Panc1 (cell line): ENCODE measurements around the gene PCSK2. TPM values are rescaled to one million over a fixed set of nuclear protein-coding genes. Genes with fewer than 3 reads are reported as not detected.

Experiments used
- ATAC-seq: fragments of 200-7000 bp; cut with Tn5 transposase; 2 replicates; pipeline ENCODE4 v1.9.1; 2020; ENCODE audit warnings: mild to moderate bottlenecking, moderate library complexity
- BruUV-seq: library from RNA; stranded (reverse); fragments of 400-500 nt; replicated peaks from 2 replicates; lab custom pipeline; 2021; lab: Mats Ljungman, UMichigan
- CTCF ChIA-PET: fragments of 300-600 bp; sonication (Branson Sonifier 250); formaldehyde crosslinking; loops from one replicate; lab custom pipeline; 2022; ENCODE audit warnings: antibody characterized with exemption; lab: Charles Lee
- POLR2A ChIA-PET: fragments of 300-600 bp; sonication (Branson Sonifier 250); formaldehyde crosslinking; loops from one replicate; lab custom pipeline; 2022; ENCODE audit warnings: antibody characterized with exemption; lab: Charles Lee
- DNase-seq: peaks from one replicate; pipeline ENCODE4 v3.0.0-alpha.2; 2010; ENCODE audit warnings: low read depth, low spot score
- H3K27ac ChIP-seq: 2 replicates; pipeline ENCODE4 v1.5.1; 2011; ENCODE audit warnings: mild to moderate bottlenecking, low read length, inconsistent platforms
- H3K27me3 ChIP-seq: fragments of 200-500 bp; sonication (Bioruptor generic); 2 replicates; pipeline ENCODE4 v1.6.0; 2014; ENCODE audit warnings: low read length, inconsistent platforms; ENCODE audit not compliant: control insufficient read depth, insufficient read depth
- H3K36me3 ChIP-seq: fragments of 200-500 bp; sonication (Bioruptor generic); 2 replicates; pipeline ENCODE4 v1.5.1; 2014; ENCODE audit warnings: inconsistent platforms, mild to moderate bottlenecking, low read length, moderate library complexity; ENCODE audit not compliant: control insufficient read depth, insufficient read depth
- H3K4me1 ChIP-seq: 2 replicates; pipeline ENCODE4 v1.5.1; 2011; ENCODE audit warnings: inconsistent platforms, mild to moderate bottlenecking, low read length, moderate library complexity; ENCODE audit not compliant: control insufficient read depth, insufficient read depth
- H3K4me3 ChIP-seq, 2 experiments: 2 replicates each; pipeline ENCODE4 v1.5.1; 2011 to 2012; ENCODE audit warnings: low read depth in 2 of 2, low read length in 2 of 2, mild to moderate bottlenecking in 2 of 2, inconsistent platforms in 1 of 2, moderate library complexity in 1 of 2
- H3K9me3 ChIP-seq: fragments of 200-500 bp; sonication (Bioruptor generic); 2 replicates; pipeline ENCODE4 v1.5.1; 2014; ENCODE audit warnings: low read depth, mild to moderate bottlenecking, inconsistent platforms, low read length, moderate library complexity; ENCODE audit not compliant: control insufficient read depth, insufficient read depth
- CTCF ChIP-seq: fragments of 450-650 bp; IDR thresholded peaks from 2 replicates; pipeline ENCODE4 v1.5.1; 2017; ENCODE audit warnings: mild to moderate bottlenecking
- POLR2AphosphoS5 ChIP-seq: IDR thresholded peaks from 2 replicates; pipeline ENCODE4 v1.6.1; 2012; ENCODE audit warnings: mild to moderate bottlenecking, low read depth, low read length, moderate library complexity
- REST ChIP-seq, 2 experiments: IDR thresholded peaks; 2 replicates each; pipeline ENCODE4 v1.6.1; 2011 to 2012; ENCODE audit warnings: low read depth in 2 of 2, control low read depth in 1 of 2, low read length in 1 of 2, mild to moderate bottlenecking in 1 of 2, moderate library complexity in 1 of 2; ENCODE audit not compliant: insufficient read depth in 1 of 2
- SIN3A ChIP-seq: IDR thresholded peaks from 2 replicates; pipeline ENCODE4 v1.6.1; 2012; ENCODE audit warnings: low read depth, mild to moderate bottlenecking, low read length, moderate library complexity, borderline replicate concordance; ENCODE audit not compliant: insufficient read depth
- TCF7L2 ChIP-seq: IDR thresholded peaks from 2 replicates; pipeline ENCODE4 v1.6.1; 2011; ENCODE audit warnings: mild to moderate bottlenecking, low read depth, low read length, inconsistent platforms
- in situ Hi-C: cut with HindIII; loops from 2 replicates; pipeline ENCODE4 v1.10.0; 2016; ENCODE audit warnings: low sequenced_read_pairs, low pct_unique_long_range_greater_than_20kb
- intact Hi-C: fragments of 100-400 bp; cut with micrococcal nuclease; formaldehyde crosslinking; loops from one replicate; pipeline ENCODE4 v1.10.0; 2022; ENCODE audit not compliant: unreplicated experiment
- total RNA-seq: library from RNA; stranded (reverse); gene quantifications from one replicate; pipeline ENCODE4 v1.2.1, GENCODE V29; 2021; ENCODE audit not compliant: unreplicated experiment

The PCSK2 gene
- total RNA-seq, 1 experiment from 2014 or later = not detected

GRCh38 chr20:17343091-17343490, 116.3 kb downstream of the PCSK2 start:
- DNase-seq = no peak
- in situ Hi-C loops = no loop called here
- no TSS peak for BruUV-seq

GRCh38 chr20:17343656-17344452, 117.0 kb downstream of the PCSK2 start:
- H3K36me3 ChIP-seq = no peaks in the 10 kb centered on the region
- no peak for DNase-seq
- ChIA-PET POLR2A (no interaction called here), CTCF (no interaction called here)
- no peak overlapping the region for H3K27ac ChIP-seq
- no peak for TF ChIP-seq POLR2AphosphoS5
- TF ChIP-seq CTCF = no peak
- no peak for TF ChIP-seq SIN3A
- no peak for TF ChIP-seq REST (IDR thresholded peaks at IDR 0.05; ENCODE audit: insufficient read depth in 1 of 2, low read depth in 2 of 2, low read length in 1 of 2)
- TF ChIP-seq TCF7L2 = no peak
- H3K9me3 ChIP-seq = no peaks in the 10 kb centered on the region
- H3K4me1 ChIP-seq = no peaks in the 10 kb centered on the region
- no peak for ATAC-seq
- in situ Hi-C loops (no loop called here), intact Hi-C loops (no loop called here)
- no peaks in the 10 kb centered on the region; the same call in 1 of the 2 replicates for H3K27me3 ChIP-seq
- H3K4me3 ChIP-seq = no peak overlapping the region
- no TSS peak for BruUV-seq

More at GRCh38 chr20:17343091-17343490, 116.3 kb downstream of the PCSK2 start:
- Histone ChIP-seq H3K4me1 (no peaks in the 10 kb centered on the region), H3K27me3 (no peaks in the 10 kb centered on the region; the same call in 1 of the 2 replicates), H3K36me3 (no peaks in the 10 kb centered on the region), H3K27ac (no peak overlapping the region), H3K4me3 (no peak overlapping the region), H3K9me3 (no peaks in the 10 kb centered on the region)
- POLR2A ChIA-PET = no interaction called here
- ATAC-seq = no peak
- TF ChIP-seq REST (IDR thresholded peaks at IDR 0.05; ENCODE audit: insufficient read depth in 1 of 2, low read depth in 2 of 2, low read length in 1 of 2) (no peak), POLR2AphosphoS5 (no peak), TCF7L2 (no peak), SIN3A (no peak), CTCF (no peak)
- intact Hi-C loops = no loop called here
- CTCF ChIA-PET = no interaction called here
